HG02642 (cell line): ENCODE measurements around the gene CDON.

ENCODE experiments used
- ATAC-seq: cut with Tn5 transposase; IDR thresholded peaks from one replicate; pipeline ENCODE4 v1.9.1; 2021; ENCODE audit warnings: mild to moderate bottlenecking; ENCODE audit not compliant: unreplicated experiment, poor library complexity

The CDON gene

GRCh38 chr11:126062679-126063506, at the start of gene CDON:
TSS of gene CDON (minus strand) at chr11:126062866. CDS start at chr11:126023476, 39,390 bp downstream.
- peak; percentile 98 for ATAC-seq

GRCh38 chr11:126111458-126112116, 48.9 kb upstream of the CDON start:
- no peak for ATAC-seq

GRCh38 chr11:126109941-126110731, 47.5 kb upstream of the CDON start:
- no peak for ATAC-seq

- no peak for ATAC-seq
These were observed 44.1 kb upstream of the CDON start for GRCh38 chr11:126106594-126107328.

- ATAC-seq = no peak
These were observed 43.0 kb upstream of the CDON start for GRCh38 chr11:126105748-126106080.

GRCh38 chr11:126105022-126105747, 42.5 kb upstream of the CDON start:
- ATAC-seq = no peak

GRCh38 chr11:126104420-126104819, 41.8 kb upstream of the CDON start:
- ATAC-seq = no peak

- ATAC-seq = no peak
These were observed 40.5 kb upstream of the CDON start for GRCh38 chr11:126103150-126103549.

GRCh38 chr11:126102436-126102981, 39.8 kb upstream of the CDON start:
- ATAC-seq = no peak

- ATAC-seq = no peak
These were observed 39.2 kb upstream of the CDON start for GRCh38 chr11:126101930-126102283.

GRCh38 chr11:126101251-126101929, 38.7 kb upstream of the CDON start:
- ATAC-seq = no peak

- no peak for ATAC-seq
These were observed 38.0 kb upstream of the CDON start for GRCh38 chr11:126100716-126101115.

- no peak for ATAC-seq
These were observed 35.6 kb upstream of the CDON start for GRCh38 chr11:126098204-126098769.

- no peak for ATAC-seq
These were observed 33.1 kb upstream of the CDON start for GRCh38 chr11:126095745-126096144.

GRCh38 chr11:126090452-126090851, 27.8 kb upstream of the CDON start:
- ATAC-seq = no peak

GRCh38 chr11:126088999-126089398, 26.3 kb upstream of the CDON start:
- no peak for ATAC-seq

GRCh38 chr11:126086248-126086647, 23.6 kb upstream of the CDON start:
- ATAC-seq = no peak

GRCh38 chr11:126084608-126084912, 21.9 kb upstream of the CDON start:
- no peak for ATAC-seq
